HEK293 (cell line): ENCODE measurements around the gene ZNF446.

Experiments used
- CTCF ChIA-PET: fragments of 350-600 bp; formaldehyde crosslinking; extraction: SDS; loops from one replicate; lab custom pipeline; 2021; ENCODE audit warnings: antibody characterized with exemption; lab: Yijun Ruan, JAX
- POLR2A ChIA-PET: fragments of 300-600 bp; formaldehyde crosslinking; extraction: SDS; loops from one replicate; lab custom pipeline; 2020; ENCODE audit warnings: antibody characterized with exemption, inconsistent platforms; lab: Yijun Ruan, JAX
- H3K27ac ChIP-seq: fragments of 200-500 bp; sonication (Bioruptor generic); 2 replicates; pipeline ENCODE4 v1.5.1; 2014; ENCODE audit warnings: low read depth, low read length, control low read depth, inconsistent platforms; ENCODE audit errors: extremely low read depth
- H3K36me3 ChIP-seq, 2 experiments: fragments of 200-500 bp in 1 of 2; sonication (Bioruptor generic) in 1 of 2; 1 replicate in 1 of 2; 2 replicates in 1 of 2; pipeline ENCODE4 v1.5.1; 2014 to 2017; ENCODE audit warnings: inconsistent platforms in 2 of 2, low read length in 2 of 2; ENCODE audit not compliant: control insufficient read depth in 2 of 2, insufficient read depth in 1 of 2
- H3K4me1 ChIP-seq: fragments of 200-500 bp; sonication (Bioruptor generic); 2 replicates; pipeline ENCODE4 v1.5.1; 2014; ENCODE audit warnings: mild to moderate bottlenecking, low read length, inconsistent platforms; ENCODE audit not compliant: control insufficient read depth, insufficient read depth
- H3K4me3 ChIP-seq: 2 replicates; pipeline ENCODE4 v1.5.1; 2011; ENCODE audit warnings: low read depth, mild to moderate bottlenecking, control low read depth, low read length, moderate library complexity
- H3K9me3 ChIP-seq: fragments of 200-500 bp; sonication (Bioruptor generic); 2 replicates; pipeline ENCODE4 v1.5.1; 2014; ENCODE audit warnings: low read depth, low read length, inconsistent platforms; ENCODE audit not compliant: control insufficient read depth, insufficient read depth
- ATF2 ChIP-seq: fragments of 450-650 bp; formaldehyde crosslinking; IDR thresholded peaks from 2 replicates; pipeline ENCODE4 v1.5.1; 2016; ENCODE audit warnings: missing biosample characterization, missing genetic modification characterization, low read depth
- BCL11A ChIP-seq: fragments of 450-650 bp; formaldehyde crosslinking; IDR thresholded peaks from 2 replicates; pipeline ENCODE4 v1.5.1; 2016; ENCODE audit warnings: low read depth, missing biosample characterization, missing genetic modification characterization
- ELK4 ChIP-seq: IDR thresholded peaks from 2 replicates; pipeline ENCODE4 v1.6.1; 2011; ENCODE audit warnings: mild to moderate bottlenecking, low read depth, low read length, borderline replicate concordance
- HIC1 ChIP-seq: fragments of 450-650 bp; formaldehyde crosslinking; IDR thresholded peaks from 2 replicates; pipeline ENCODE4 v1.5.1; 2016; ENCODE audit warnings: missing biosample characterization, missing genetic modification characterization
- OSR2 ChIP-seq: fragments of 450-650 bp; formaldehyde crosslinking; IDR thresholded peaks from 2 replicates; pipeline ENCODE4 v1.5.1; 2016; ENCODE audit warnings: missing biosample characterization, missing genetic modification characterization
- PATZ1 ChIP-seq: fragments of 450-650 bp; formaldehyde crosslinking; IDR thresholded peaks from 2 replicates; pipeline ENCODE4 v1.5.1; 2016; ENCODE audit warnings: missing biosample characterization, missing genetic modification characterization
- PRDM6 ChIP-seq: fragments of 450-650 bp; formaldehyde crosslinking; IDR thresholded peaks from 2 replicates; pipeline ENCODE4 v1.5.1; 2017; ENCODE audit warnings: missing biosample characterization, missing genetic modification characterization
- ZFP37 ChIP-seq: fragments of 450-650 bp; formaldehyde crosslinking; IDR thresholded peaks from 2 replicates; pipeline ENCODE4 v1.5.1; 2016; ENCODE audit warnings: missing biosample characterization, missing genetic modification characterization
- ZNF157 ChIP-seq: fragments of 450-650 bp; formaldehyde crosslinking; IDR thresholded peaks from 2 replicates; pipeline ENCODE4 v1.5.1; 2016; ENCODE audit warnings: missing biosample characterization, missing genetic modification characterization
- ZNF311 ChIP-seq: fragments of 450-650 bp; formaldehyde crosslinking; IDR thresholded peaks from 2 replicates; pipeline ENCODE4 v1.5.1; 2017; ENCODE audit warnings: missing biosample characterization, missing genetic modification characterization, borderline replicate concordance
- ZNF549 ChIP-seq: fragments of 450-650 bp; IDR thresholded peaks from 2 replicates; pipeline ENCODE4 v1.5.1; 2018; ENCODE audit warnings: missing biosample characterization, missing genetic modification characterization, mild to moderate bottlenecking, inconsistent platforms, moderate library complexity
- ZNF626 ChIP-seq: fragments of 450-650 bp; sonication (Bioruptor Pico); formaldehyde crosslinking; IDR thresholded peaks from 2 replicates; pipeline ENCODE4 v1.5.1; 2018; ENCODE audit warnings: missing biosample characterization, missing genetic modification characterization, inconsistent platforms
- ZSCAN16 ChIP-seq: fragments of 450-650 bp; formaldehyde crosslinking; IDR thresholded peaks from 2 replicates; pipeline ENCODE4 v1.5.1; 2016; ENCODE audit warnings: missing biosample characterization, missing genetic modification characterization

The ZNF446 gene

GRCh38 chr19:58513694-58514563 is 37.8 kb downstream of the ZNF446 start:
- CTCF ChIA-PET, result no interaction called here
- POLR2A ChIA-PET, result no interaction called here
- Histone ChIP-seq H3K4me3 (no peak overlapping the region), H3K27ac (no peak overlapping the region), H3K4me1 (0 out of 2 replicates have a peak, but pooled peaks cover 6% of the 10 kb centered on the region), H3K9me3 (no peaks in the 10 kb centered on the region), H3K36me3 (peaks cover 0 to 27% of the 10 kb centered on the region in 2 experiments; a peak in 1 of 3 replicates)
- no peak for TF ChIP-seq ZNF549 (tag by site-specific recombination)
- TF ChIP-seq PRDM6 (tag by site-specific recombination), result no peak
- TF ChIP-seq BCL11A (tag by site-specific recombination), result no peak
- TF ChIP-seq ZFP37 (tag by site-specific recombination), result no peak
- no peak for TF ChIP-seq ATF2 (tag by site-specific recombination)
- TF ChIP-seq ZNF311 (tag by site-specific recombination), result no peak

GRCh38 chr19:58514564-58515022 is 38.4 kb downstream of the ZNF446 start:
- TF ChIP-seq ZNF157 (tag by site-specific recombination) (no peak), HIC1 (tag by site-specific recombination) (peak; percentile 28; the same call in 1 of the 2 replicates)
- H3K4me1 ChIP-seq, result 0 out of 2 replicates have a peak, but pooled peaks cover 6% of the 10 kb centered on the region
- POLR2A ChIA-PET, result interaction anchor here (1.1 kb wide), 1 partner anchor 40 kb away, joined by 4 read pairs; the partner anchor contains the start of gene CHMP2A
- no peak overlapping the region for H3K27ac ChIP-seq
- H3K9me3 ChIP-seq, result no peaks in the 10 kb centered on the region
- no peak overlapping the region for H3K4me3 ChIP-seq
- CTCF ChIA-PET, result no interaction called here
- peaks cover 0 to 27% of the 10 kb centered on the region in 2 experiments; a peak in 1 of 3 replicates for H3K36me3 ChIP-seq

GRCh38 chr19:58515259-58515658 is 39.1 kb downstream of the ZNF446 start:
- Histone ChIP-seq H3K27ac (no peak overlapping the region), H3K9me3 (no peaks in the 10 kb centered on the region), H3K4me3 (no peak overlapping the region), H3K4me1 (0 out of 2 replicates have a peak, but pooled peaks cover 6% of the 10 kb centered on the region), H3K36me3 (peaks cover 0 to 27% of the 10 kb centered on the region in 2 experiments; a peak in 1 of 3 replicates)
- TF ChIP-seq ZNF626 (no peak), OSR2 (no peak), PATZ1 (tag by site-specific recombination) (no peak), ZSCAN16 (tag by site-specific recombination) (no peak), ELK4 (no peak)
- ChIA-PET POLR2A (interaction anchor here (1.1 kb wide), 1 partner anchor 40 kb away, joined by 4 read pairs; the partner anchor contains the start of gene CHMP2A), CTCF (no interaction called here)
